GM21447 (cell line): ENCODE results near the gene PHACTR3.

Experiments used
- ATAC-seq: cut with Tn5 transposase; IDR thresholded peaks from one replicate; pipeline ENCODE4 v1.9.1; 2021; ENCODE audit not compliant: unreplicated experiment

The PHACTR3 gene

DNA sequence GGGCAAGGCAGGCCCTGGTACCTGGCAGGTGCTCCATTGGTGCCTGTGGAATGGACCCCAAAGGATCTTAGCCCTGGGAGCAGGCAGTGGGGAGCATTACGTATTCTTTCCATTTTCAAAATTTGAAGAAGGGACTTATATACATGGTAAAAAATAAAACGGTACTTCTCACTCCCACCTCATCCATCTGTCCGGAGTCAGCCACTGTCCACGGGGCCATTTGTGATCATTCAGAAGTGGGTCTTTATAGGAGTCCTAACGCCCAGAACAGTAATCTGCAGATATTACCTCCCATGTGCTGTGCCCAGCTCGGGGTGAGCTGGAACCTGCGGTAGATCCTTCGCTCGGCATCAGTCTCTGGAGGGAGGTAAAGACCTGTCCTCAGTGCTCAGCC is 218.7 kb downstream of the PHACTR3 start:
- ATAC-seq, result no peak

DNA sequence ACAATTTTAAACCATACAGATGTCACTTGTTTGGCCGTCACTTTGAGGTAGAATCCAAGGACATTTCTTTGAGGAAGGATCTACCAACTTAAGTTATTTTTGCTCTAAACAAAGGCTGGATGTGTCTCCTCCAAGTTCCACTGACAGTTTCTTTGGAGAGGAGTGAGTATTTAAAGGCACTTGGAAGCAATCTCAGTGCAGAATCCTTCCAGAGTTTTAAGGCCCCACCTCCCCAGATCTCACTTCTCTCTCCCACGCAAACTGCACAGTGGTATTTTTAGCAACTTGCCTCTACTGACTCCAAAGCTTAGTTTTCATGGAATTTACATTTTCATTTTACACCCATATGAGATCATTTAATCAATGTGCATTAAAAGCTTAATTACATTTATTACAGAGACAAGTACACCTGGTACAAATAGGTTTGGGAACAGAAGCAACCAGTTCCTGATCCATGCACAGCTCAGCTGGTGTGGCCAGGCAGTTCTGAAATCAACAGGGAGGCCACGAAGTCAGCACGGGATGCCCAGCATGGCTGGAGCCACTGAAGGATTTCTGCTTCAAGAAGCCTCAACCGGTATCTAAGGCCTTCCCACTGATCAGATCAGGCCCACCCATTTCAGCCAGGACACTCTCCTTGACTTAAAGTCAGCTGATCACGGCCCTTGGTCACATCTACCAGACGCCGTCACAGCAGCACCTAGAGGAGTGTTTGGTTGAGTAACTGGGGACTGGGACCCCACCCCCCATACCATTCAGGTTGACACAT is 219.3 kb downstream of the PHACTR3 start:
- ATAC-seq, result no peak

- no peak for ATAC-seq
Measured at GRCh38 chr20:59824711-59825562, 220.6 kb downstream of the PHACTR3 start.

DNA sequence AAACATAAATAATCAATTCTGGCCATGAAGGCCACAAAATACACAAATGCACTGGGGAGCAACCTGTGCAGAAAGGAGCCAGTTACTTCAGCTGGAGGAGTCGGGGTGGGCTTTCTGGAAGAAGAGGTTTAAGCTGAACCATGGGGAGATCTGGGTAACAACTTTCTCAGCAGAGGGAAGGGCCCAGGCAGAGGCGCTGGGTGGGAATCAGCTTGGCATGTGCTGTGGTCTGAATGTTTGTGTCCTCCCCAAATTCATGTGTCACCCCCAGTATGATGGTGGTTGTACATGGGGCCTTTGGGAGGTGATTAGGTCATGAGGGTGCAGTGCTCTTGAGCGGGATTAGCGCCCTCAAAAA is 221.2 kb downstream of the PHACTR3 start:
- no peak for ATAC-seq

DNA sequence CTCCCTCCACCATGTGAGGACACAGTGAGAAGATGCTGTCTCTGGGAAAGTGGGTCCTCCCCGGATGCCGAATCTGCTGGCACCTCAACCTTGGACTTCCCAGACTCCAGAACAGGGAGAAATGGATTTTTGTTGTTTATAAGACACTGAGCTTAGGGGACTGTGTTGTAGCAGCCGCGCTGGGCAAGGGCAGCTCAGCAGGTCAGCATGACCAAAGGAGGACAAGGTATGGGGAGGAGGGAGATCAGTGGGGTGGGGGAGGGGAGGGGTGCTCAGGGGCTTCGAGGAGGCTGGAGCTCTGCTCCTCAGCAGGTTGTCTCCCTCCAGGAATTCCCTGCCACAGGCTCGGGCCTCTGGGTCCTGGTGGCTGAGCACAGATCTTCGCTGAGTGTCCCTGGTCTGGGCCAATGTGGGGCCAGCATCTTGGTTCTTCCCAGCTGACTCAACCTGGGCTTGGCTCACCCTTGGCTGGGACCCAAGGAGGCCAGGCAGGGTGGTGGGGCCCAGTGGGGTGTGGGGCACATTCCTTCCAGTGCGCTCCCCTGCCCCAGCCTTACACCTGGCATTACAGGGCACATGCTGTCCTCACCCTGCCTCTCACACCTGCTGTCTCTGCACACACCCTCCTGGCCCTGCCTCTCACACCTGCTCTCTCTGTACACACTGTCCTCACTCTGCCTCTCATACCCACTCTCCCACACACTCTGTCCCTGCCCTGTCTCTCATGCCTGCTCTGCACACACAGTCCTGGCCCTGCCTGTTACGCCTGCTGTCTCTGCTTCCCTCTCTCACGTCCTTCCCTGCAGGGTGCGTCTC is 221.8 kb downstream of the PHACTR3 start:
- ATAC-seq, result no peak

- no peak for ATAC-seq
Measured at GRCh38 chr20:59827138-59828056, 223.1 kb downstream of the PHACTR3 start.

- ATAC-seq, result no peak
Measured at GRCh38 chr20:59828125-59829053, 224.0 kb downstream of the PHACTR3 start.

- ATAC-seq, result no peak
Measured at GRCh38 chr20:59829054-59829785, 224.9 kb downstream of the PHACTR3 start.

DNA sequence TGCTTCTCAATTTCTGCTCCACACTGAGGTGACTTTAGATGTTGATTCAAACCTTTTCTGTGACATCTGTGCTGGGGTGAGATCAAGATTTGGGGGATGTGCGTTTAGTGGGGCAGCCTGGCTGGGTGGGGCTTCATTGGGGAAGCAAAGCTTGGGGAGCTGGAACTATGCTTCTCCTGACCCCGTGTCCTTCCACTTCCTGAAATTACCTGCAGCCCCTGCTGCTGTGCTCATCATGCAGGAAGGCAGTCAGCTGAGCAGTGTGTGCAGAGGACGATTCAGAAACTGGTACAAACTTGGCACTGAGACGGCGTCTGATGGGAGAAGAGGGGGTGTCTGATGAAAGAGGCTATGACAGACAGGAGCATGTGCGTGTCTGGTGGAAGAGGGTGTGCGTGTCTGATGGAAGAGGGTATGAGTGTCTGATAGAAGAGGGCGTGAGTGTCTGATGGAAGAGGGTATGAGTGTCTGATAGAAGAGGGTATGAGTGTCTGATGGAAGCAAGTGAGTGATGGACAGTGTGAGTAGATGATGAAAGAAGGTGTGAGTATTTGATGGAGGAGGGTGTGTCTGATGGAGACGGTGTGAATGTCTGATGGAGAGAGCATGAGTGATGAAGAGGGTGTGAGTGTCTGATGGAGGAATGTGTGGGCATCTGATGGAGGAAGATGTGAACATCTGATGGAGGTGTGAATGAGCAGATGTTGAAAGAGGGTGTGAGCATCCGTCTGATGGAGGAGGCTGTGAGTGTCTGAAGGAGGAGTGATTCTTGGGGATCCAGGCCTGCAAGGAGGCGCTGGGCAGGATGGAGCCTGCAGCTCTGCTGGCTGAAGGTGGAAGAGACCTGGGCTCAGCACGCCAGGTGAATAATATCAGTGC is 225.7 kb downstream of the PHACTR3 start:
- no peak for ATAC-seq

DNA sequence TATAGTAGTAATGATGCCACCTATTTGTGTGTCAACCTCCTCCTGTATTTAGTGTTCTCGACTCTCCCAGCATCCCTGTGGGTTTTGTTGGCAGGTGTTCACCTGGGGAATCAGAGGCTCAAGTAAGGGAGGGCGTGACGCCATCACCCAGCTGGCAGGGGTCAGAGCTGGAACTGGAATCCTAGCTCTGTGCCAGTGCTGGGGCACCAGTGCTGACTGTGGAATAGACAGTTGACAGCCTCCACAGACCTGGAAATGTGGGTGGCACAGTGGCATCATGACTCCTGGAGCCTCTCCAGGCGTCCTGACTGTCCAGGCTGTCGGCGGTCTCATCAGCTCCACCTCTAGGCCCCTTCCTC is 226.3 kb downstream of the PHACTR3 start:
- no peak for ATAC-seq

GRCh38 chr20:59831024-59831915 is 226.9 kb downstream of the PHACTR3 start:
- no peak for ATAC-seq

- ATAC-seq, result no peak
Measured at GRCh38 chr20:59831916-59832270, 227.6 kb downstream of the PHACTR3 start.

- no peak for ATAC-seq
Measured at GRCh38 chr20:59832406-59833363, 228.3 kb downstream of the PHACTR3 start.

GRCh38 chr20:59835057-59835447 is 230.7 kb downstream of the PHACTR3 start:
- no peak for ATAC-seq

- no peak for ATAC-seq
Measured at GRCh38 chr20:59835448-59836395, 231.4 kb downstream of the PHACTR3 start.
